Measurements from ENCODE around the gene IL17RE. TPM values are rescaled to one million over a fixed set of nuclear protein-coding genes. Genes with fewer than 3 reads are reported as not detected.
A peak's percentile ranks its signal among the peaks of the same experiment; 100 is the strongest.
"Not testable (repeated sequence)": the region's sequence is repeated elsewhere in the genome, so short reads cannot be mapped to it uniquely, and the experiment has no call there.

IL17RE gene
- total RNA-seq, 2 experiments from 2014 or later = 1.2 to 1.7 TPM

- ChIA-PET CTCF (interaction anchor here (1.4 kb wide), 1 partner anchor 41 kb away, joined by 5 read pairs; no protein-coding TSS in a partner anchor), POLR2A (interaction anchor here (1.6 to 2.7 kb wide), 2 partner anchors 13 to 60 kb away, joined by 3 to 10 read pairs; partner anchors contain the start of gene IL17RE)
- intact Hi-C loops (cut with micrococcal nuclease) = no loop called here
- H3K4me1 Mint-ChIP-seq (ENCODE audit: low read depth) = peaks cover 21% of the 10 kb centered on the region
- ATAC-seq = no peak
- peaks cover 2% of the 10 kb centered on the region for H3K9me3 Mint-ChIP-seq
- H3K27ac Mint-ChIP-seq = peak overlapping the region; percentile 99
- peaks cover 33% of the 10 kb centered on the region for H3K36me3 Mint-ChIP-seq (ENCODE audit: low read depth)
- no peak for TF ChIP-seq CTCF (IDR thresholded peaks at IDR 0.05)
- H3K27me3 Mint-ChIP-seq = no peaks in the 10 kb centered on the region
- DNase-seq = no peak
- H3K4me3 Mint-ChIP-seq = peak overlapping the region; percentile 99
Measured at GRCh38 chr3:9889405-9889804, 13.2 kb upstream of the IL17RE start.

- peak within 1 kb of the TSS; percentile 99 for H3K4me3 Mint-ChIP-seq
- DNase-seq (peak; percentile 94), ATAC-seq (peak; percentile 86)
- peak within 1 kb of the TSS; percentile 99 for H3K27ac Mint-ChIP-seq
- no peak for TF ChIP-seq CTCF (IDR thresholded peaks at IDR 0.05)
- intact Hi-C loops (cut with micrococcal nuclease) = no loop called here
- no peaks in the 10 kb centered on the region for H3K27me3 Mint-ChIP-seq
- peaks cover 39% of the 10 kb centered on the region for H3K36me3 Mint-ChIP-seq (ENCODE audit: low read depth)
- CTCF ChIA-PET = interaction anchor here (0.9 to 2.0 kb wide), 7 partner anchors 10 to 164 kb away, joined by 3 to 12 read pairs (median 3); partner anchors contain the start of genes CIDEC and CRELD1
- POLR2A ChIA-PET = interaction anchor here (0.8 to 7.7 kb wide), 12 partner anchors 11 to 61 kb away, joined by 3 to 57 read pairs (median 4); partner anchors contain the start of genes CIDEC, CRELD1 and IL17RE
- H3K9me3 Mint-ChIP-seq = peaks cover 5% of the 10 kb centered on the region
- peaks cover 27% of the 10 kb centered on the region for H3K4me1 Mint-ChIP-seq (ENCODE audit: low read depth)
Measured at GRCh38 chr3:9890249-9891071, 12.2 kb upstream of the IL17RE start, which contains the start of gene JAGN1. JAGN1 (plus strand) TSS chr3:9890610; CDS start chr3:9890723, 113 bp downstream.

GRCh38 chr3:9891072-9891622 is 11.5 kb upstream of the IL17RE start:
- Mint-ChIP-seq H3K27ac (peak overlapping the region; percentile 99), H3K4me3 (peak overlapping the region; percentile 99), H3K27me3 (no peaks in the 10 kb centered on the region), H3K9me3 (peaks cover 5% of the 10 kb centered on the region), H3K36me3 (ENCODE audit: low read depth) (peaks cover 42% of the 10 kb centered on the region), H3K4me1 (ENCODE audit: low read depth) (peaks cover 31% of the 10 kb centered on the region)
- POLR2A ChIA-PET = interaction anchor here (0.8 to 7.7 kb wide), 13 partner anchors 11 to 62 kb away, joined by 3 to 57 read pairs (median 4); partner anchors contain the start of genes CIDEC, CRELD1 and IL17RE
- intact Hi-C loops (cut with micrococcal nuclease) = no loop called here
- ATAC-seq (no peak), DNase-seq (no peak)
- no peak for TF ChIP-seq CTCF (IDR thresholded peaks at IDR 0.05)
- CTCF ChIA-PET = interaction anchor here (0.7 to 2.0 kb wide), 7 partner anchors 11 to 164 kb away, joined by 3 to 12 read pairs (median 3); partner anchors contain the start of genes CIDEC, CRELD1 and IL17RE

- Mint-ChIP-seq H3K27me3 (no peaks in the 10 kb centered on the region), H3K36me3 (ENCODE audit: low read depth) (peaks cover 42% of the 10 kb centered on the region), H3K9me3 (peaks cover 5% of the 10 kb centered on the region), H3K4me1 (ENCODE audit: low read depth) (peaks cover 39% of the 10 kb centered on the region), H3K4me3 (no peak overlapping the region), H3K27ac (peak overlapping the region; percentile 44)
- POLR2A ChIA-PET = interaction anchor here (0.7 to 7.7 kb wide), 6 partner anchors 9 to 111 kb away, joined by 3 to 57 read pairs (median 5); partner anchors contain the start of genes CRELD1 and IL17RE
- CTCF ChIA-PET = interaction anchor here (0.7 to 4.3 kb wide), 4 partner anchors 9 to 67 kb away, joined by 4 to 25 read pairs (median 5); partner anchors contain the start of genes CRELD1 and IL17RE
- ATAC-seq (no peak), DNase-seq (peak; percentile 0)
- TF ChIP-seq CTCF (IDR thresholded peaks at IDR 0.05) = no peak
- intact Hi-C loops (cut with micrococcal nuclease) = no loop called here
Measured at GRCh38 chr3:9893739-9894138, 8.9 kb upstream of the IL17RE start.

GRCh38 chr3:9895715-9896114 is 6.9 kb upstream of the IL17RE start:
- H3K27me3 Mint-ChIP-seq; ATAC-seq; H3K4me3 Mint-ChIP-seq; H3K9me3 Mint-ChIP-seq; DNase-seq; intact Hi-C loops (cut with micrococcal nuclease): not testable (repeated sequence)
- peaks cover 43% of the 10 kb centered on the region for H3K4me1 Mint-ChIP-seq (ENCODE audit: low read depth)
- peak overlapping the region; percentile 17 for H3K27ac Mint-ChIP-seq
- ChIA-PET CTCF (interaction anchor here (4.3 kb wide), 1 partner anchor 36 kb away, joined by 25 read pairs; the partner anchor contains the start of gene CRELD1), POLR2A (interaction anchor here (7.7 kb wide), 1 partner anchor 37 kb away, joined by 57 read pairs; the partner anchor contains the start of gene CRELD1)
- peaks cover 38% of the 10 kb centered on the region for H3K36me3 Mint-ChIP-seq (ENCODE audit: low read depth)

- H3K4me3 Mint-ChIP-seq; H3K27me3 Mint-ChIP-seq; H3K9me3 Mint-ChIP-seq; ATAC-seq; intact Hi-C loops (cut with micrococcal nuclease); DNase-seq: not testable (repeated sequence)
- Mint-ChIP-seq H3K36me3 (ENCODE audit: low read depth) (peaks cover 31% of the 10 kb centered on the region), H3K4me1 (ENCODE audit: low read depth) (peaks cover 49% of the 10 kb centered on the region), H3K27ac (peak overlapping the region; percentile 11)
- ChIA-PET CTCF (interaction anchor here (1.3 to 4.3 kb wide), 2 partner anchors 35 to 36 kb away, joined by 4 to 25 read pairs; partner anchors contain the start of gene CRELD1), POLR2A (interaction anchor here (1.0 to 7.7 kb wide), 2 partner anchors 11 to 36 kb away, joined by 3 to 57 read pairs; partner anchors contain the start of gene CRELD1)
Measured at GRCh38 chr3:9896755-9897407, 5.8 kb upstream of the IL17RE start.

Measured in activated CD8-positive, alpha-beta T cell treated with anti-CD3 and anti-CD28 coated beads for 36 hours (primary cell).